Measurements from ENCODE around the gene ZNF473. TPM values are rescaled to one million over a fixed set of nuclear protein-coding genes. Genes with fewer than 3 reads are reported as not detected.

Gene ZNF473
- total RNA-seq, 5 donors from 2014 or later (not counting 1 experiment from before 2014, with no cell fraction given) = 6.0 to 13.9 (median 10.4) TPM

DNA sequence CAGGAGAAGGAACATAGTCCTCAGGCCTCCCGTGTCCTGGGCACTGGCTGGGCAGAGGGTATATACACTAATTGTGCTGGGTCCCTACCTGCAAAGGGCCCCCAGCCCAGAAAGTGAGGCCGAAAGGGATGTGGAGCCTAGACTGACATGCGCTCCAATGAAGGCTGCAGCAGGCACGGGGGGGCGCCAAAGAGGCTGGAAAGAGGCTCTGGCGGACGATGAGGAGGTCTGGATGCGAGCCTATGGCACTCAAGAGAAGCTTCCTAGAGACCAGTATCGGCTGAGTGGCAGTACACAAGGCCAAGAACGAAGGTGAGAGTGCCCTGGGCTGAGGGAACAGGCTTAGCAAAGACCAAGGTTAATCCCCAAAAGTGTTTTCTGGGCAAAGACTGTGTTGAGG, 17.3 kb upstream of the ZNF473 start:
- H3K27me3 ChIP-seq (replicated peaks in 1 of 2; ENCODE audit: control insufficient read depth in 2 of 2, extremely low read depth in 1 of 2, insufficient read depth in 2 of 2, low read length in 1 of 2) = no peaks in the 10 kb centered on the region
- 90% methylated on average over 10 of the region's 10 CpGs for WGBS (ENCODE audit: insufficient coverage)
- peaks cover 0 to 17% of the 10 kb centered on the region in 2 experiments for H3K4me1 ChIP-seq (ENCODE audit: control insufficient read depth in 1 of 2, extremely low read depth in 1 of 2, insufficient read depth in 2 of 2, low read length in 2 of 2)
- no peaks in the 10 kb centered on the region for H3K9me3 ChIP-seq
- Mint-ChIP-seq H3K27me3 (no peaks in the 10 kb centered on the region), H3K4me1 (peaks cover 2 to 16% (median 12%) of the 10 kb centered on the region in 3 donors), H3K36me3 (peaks cover 42% of the 10 kb centered on the region), H3K4me3 (no peak overlapping the region), H3K9me3 (no peaks in the 10 kb centered on the region), H3K27ac (no peak overlapping the region)
- peaks cover 9 to 73% of the 10 kb centered on the region in 2 donors for H3K36me3 ChIP-seq (ENCODE audit: control insufficient read depth in 2 of 2, extremely low read depth in 1 of 2, insufficient read depth in 1 of 2, low read length in 1 of 2)
- ChIA-PET POLR2A (no interaction called here), CTCF (no interaction called here)
- ATAC-seq (replicated peaks in 1 of 4) (no peak), DNase-seq (no peak)
- H3K4me3 ChIP-seq (ENCODE audit: control insufficient read depth in 1 of 2, extremely low read depth in 1 of 2, low read length in 1 of 2) = no peak overlapping the region
- H3K27ac ChIP-seq (ENCODE audit: low read length) = no peak overlapping the region

- CTCF ChIA-PET = no interaction called here
- Histone ChIP-seq H3K9me3 (no peaks in the 10 kb centered on the region), H3K27ac (ENCODE audit: low read length) (no peak overlapping the region), H3K4me1 (ENCODE audit: control insufficient read depth in 1 of 2, extremely low read depth in 1 of 2, insufficient read depth in 2 of 2, low read length in 2 of 2) (no peaks in the 10 kb centered on the region), H3K4me3 (ENCODE audit: control insufficient read depth in 1 of 2, extremely low read depth in 1 of 2, low read length in 1 of 2) (no peak overlapping the region), H3K36me3 (ENCODE audit: control insufficient read depth in 2 of 2, extremely low read depth in 1 of 2, insufficient read depth in 1 of 2, low read length in 1 of 2) (peaks cover 9 to 68% of the 10 kb centered on the region in 2 donors), H3K27me3 (replicated peaks in 1 of 2; ENCODE audit: control insufficient read depth in 2 of 2, extremely low read depth in 1 of 2, insufficient read depth in 2 of 2, low read length in 1 of 2) (no peaks in the 10 kb centered on the region)
- peaks cover 4 to 12% (median 6%) of the 10 kb centered on the region in 3 donors for H3K4me1 Mint-ChIP-seq
- no peak overlapping the region for H3K27ac Mint-ChIP-seq
- DNase-seq (no peak), ATAC-seq (replicated peaks in 1 of 4) (no peak)
- no peaks in the 10 kb centered on the region for H3K9me3 Mint-ChIP-seq
- WGBS (ENCODE audit: insufficient coverage) = no CpG with 5 or more reads among the region's 1 CpG
- peaks cover 44% of the 10 kb centered on the region for H3K36me3 Mint-ChIP-seq
- H3K4me3 Mint-ChIP-seq = no peak overlapping the region
- POLR2A ChIA-PET = interaction anchor here in 1 of 2 donors (0.7 kb wide), 1 partner anchor 21 kb away, joined by 3 read pairs; no protein-coding TSS in a partner anchor
- H3K27me3 Mint-ChIP-seq = no peaks in the 10 kb centered on the region
Measured at GRCh38 chr19:50016225-50016807, 9.5 kb upstream of the ZNF473 start.

DNA sequence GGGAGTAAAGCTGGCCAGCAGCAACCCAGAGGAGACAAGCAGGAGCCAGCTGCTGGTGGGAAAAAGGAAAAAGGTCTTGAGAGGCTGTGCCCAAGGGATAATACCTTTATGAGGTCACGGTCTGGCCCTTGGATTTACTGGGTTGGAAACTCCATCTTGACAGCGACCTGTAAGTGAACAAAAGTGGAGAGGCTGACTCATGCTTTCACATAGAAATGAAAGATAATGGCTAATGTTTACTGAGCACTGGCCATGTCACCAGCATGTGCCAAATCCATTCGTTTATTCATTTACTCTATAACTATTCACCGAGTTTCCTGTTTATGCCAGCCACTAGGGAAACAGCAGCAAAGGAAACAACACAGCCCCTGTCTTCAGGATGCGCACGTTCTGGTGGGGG, 5.3 kb upstream of the ZNF473 start:
- Histone ChIP-seq H3K36me3 (ENCODE audit: control insufficient read depth in 2 of 2, extremely low read depth in 1 of 2, insufficient read depth in 1 of 2, low read length in 1 of 2) (peaks cover 3 to 40% of the 10 kb centered on the region in 2 donors), H3K27ac (ENCODE audit: low read length) (no peak overlapping the region), H3K9me3 (no peaks in the 10 kb centered on the region), H3K27me3 (replicated peaks in 1 of 2; ENCODE audit: control insufficient read depth in 2 of 2, extremely low read depth in 1 of 2, insufficient read depth in 2 of 2, low read length in 1 of 2) (no peaks in the 10 kb centered on the region), H3K4me3 (ENCODE audit: control insufficient read depth in 1 of 2, extremely low read depth in 1 of 2, low read length in 1 of 2) (no peak overlapping the region), H3K4me1 (ENCODE audit: control insufficient read depth in 1 of 2, extremely low read depth in 1 of 2, insufficient read depth in 2 of 2, low read length in 2 of 2) (peaks cover 3 to 23% of the 10 kb centered on the region in 2 experiments)
- H3K9me3 Mint-ChIP-seq = no peaks in the 10 kb centered on the region
- DNase-seq = no peak
- peaks cover 19 to 40% (median 34%) of the 10 kb centered on the region in 3 donors for H3K4me1 Mint-ChIP-seq
- H3K36me3 Mint-ChIP-seq = peaks cover 23% of the 10 kb centered on the region
- WGBS (ENCODE audit: insufficient coverage) = 90% methylated on average over 2 of the region's 6 CpGs
- ChIA-PET POLR2A (no interaction called here), CTCF (interaction anchor here in 1 of 2 donors (1.0 kb wide), 1 partner anchor 92 kb away, joined by 5 read pairs; no protein-coding TSS in a partner anchor)
- H3K4me3 Mint-ChIP-seq = no peak overlapping the region
- no peak for ATAC-seq (replicated peaks in 1 of 4)
- no peak overlapping the region for H3K27ac Mint-ChIP-seq
- H3K27me3 Mint-ChIP-seq = no peaks in the 10 kb centered on the region

DNA sequence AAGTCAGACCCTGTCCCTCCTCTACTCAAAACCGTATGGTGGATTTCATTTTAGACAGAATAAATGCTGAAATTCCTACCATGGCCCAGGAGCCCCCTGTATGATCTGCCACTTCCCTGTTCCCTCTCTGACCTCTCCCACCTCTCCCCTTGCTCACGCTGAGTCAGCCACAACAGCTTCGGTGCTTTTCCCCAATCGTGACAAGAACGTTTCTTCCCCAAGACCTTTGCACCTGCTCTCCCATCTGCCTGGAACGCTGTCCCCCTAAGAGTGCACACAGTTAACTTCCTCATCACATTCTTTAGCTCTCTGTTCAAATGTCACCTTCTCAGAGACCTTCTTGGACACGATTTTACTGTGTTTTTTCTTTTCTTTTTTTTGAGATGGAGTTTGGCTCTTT, 3.0 kb upstream of the ZNF473 start:
- DNase-seq (no peak), ATAC-seq (replicated peaks in 1 of 4) (no peak)
- Histone ChIP-seq H3K27me3 (replicated peaks in 1 of 2; ENCODE audit: control insufficient read depth in 2 of 2, extremely low read depth in 1 of 2, insufficient read depth in 2 of 2, low read length in 1 of 2) (no peaks in the 10 kb centered on the region), H3K27ac (ENCODE audit: low read length) (no peak overlapping the region), H3K9me3 (no peaks in the 10 kb centered on the region), H3K4me3 (ENCODE audit: control insufficient read depth in 1 of 2, extremely low read depth in 1 of 2, low read length in 1 of 2) (no peak overlapping the region), H3K36me3 (ENCODE audit: control insufficient read depth in 2 of 2, extremely low read depth in 1 of 2, insufficient read depth in 1 of 2, low read length in 1 of 2) (peaks cover 3 to 24% of the 10 kb centered on the region in 2 donors), H3K4me1 (ENCODE audit: control insufficient read depth in 1 of 2, extremely low read depth in 1 of 2, insufficient read depth in 2 of 2, low read length in 2 of 2) (peaks cover 3 to 43% of the 10 kb centered on the region in 2 experiments)
- no peak overlapping the region for H3K27ac Mint-ChIP-seq
- H3K9me3 Mint-ChIP-seq = no peaks in the 10 kb centered on the region
- no peaks in the 10 kb centered on the region for H3K27me3 Mint-ChIP-seq
- ChIA-PET POLR2A (no interaction called here), CTCF (no interaction called here)
- H3K4me3 Mint-ChIP-seq = no peak overlapping the region
- H3K4me1 Mint-ChIP-seq = peaks cover 35 to 58% (median 53%) of the 10 kb centered on the region in 3 donors
- 87% methylated on average over 7 of the region's 7 CpGs for WGBS (ENCODE audit: insufficient coverage)
- peaks cover 11% of the 10 kb centered on the region for H3K36me3 Mint-ChIP-seq

DNA sequence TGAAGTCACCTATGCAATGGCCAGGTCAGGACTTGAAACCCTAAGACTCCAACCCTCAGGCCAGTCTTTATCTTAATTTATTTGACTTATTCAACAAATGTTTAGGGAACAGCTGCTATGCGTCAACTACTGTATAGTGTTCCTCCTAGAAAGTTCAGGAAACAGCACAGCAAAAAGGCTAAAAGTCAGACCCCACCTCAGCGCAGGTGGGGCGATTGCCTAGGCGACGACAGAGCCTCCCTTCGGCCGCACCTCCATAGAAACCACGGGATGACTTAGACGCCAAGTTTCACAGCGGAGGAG, 1.1 kb upstream of the ZNF473 start:
- H3K9me3 Mint-ChIP-seq = no peaks in the 10 kb centered on the region
- 3% methylated on average over 10 of the region's 10 CpGs for WGBS (ENCODE audit: insufficient coverage)

DNA sequence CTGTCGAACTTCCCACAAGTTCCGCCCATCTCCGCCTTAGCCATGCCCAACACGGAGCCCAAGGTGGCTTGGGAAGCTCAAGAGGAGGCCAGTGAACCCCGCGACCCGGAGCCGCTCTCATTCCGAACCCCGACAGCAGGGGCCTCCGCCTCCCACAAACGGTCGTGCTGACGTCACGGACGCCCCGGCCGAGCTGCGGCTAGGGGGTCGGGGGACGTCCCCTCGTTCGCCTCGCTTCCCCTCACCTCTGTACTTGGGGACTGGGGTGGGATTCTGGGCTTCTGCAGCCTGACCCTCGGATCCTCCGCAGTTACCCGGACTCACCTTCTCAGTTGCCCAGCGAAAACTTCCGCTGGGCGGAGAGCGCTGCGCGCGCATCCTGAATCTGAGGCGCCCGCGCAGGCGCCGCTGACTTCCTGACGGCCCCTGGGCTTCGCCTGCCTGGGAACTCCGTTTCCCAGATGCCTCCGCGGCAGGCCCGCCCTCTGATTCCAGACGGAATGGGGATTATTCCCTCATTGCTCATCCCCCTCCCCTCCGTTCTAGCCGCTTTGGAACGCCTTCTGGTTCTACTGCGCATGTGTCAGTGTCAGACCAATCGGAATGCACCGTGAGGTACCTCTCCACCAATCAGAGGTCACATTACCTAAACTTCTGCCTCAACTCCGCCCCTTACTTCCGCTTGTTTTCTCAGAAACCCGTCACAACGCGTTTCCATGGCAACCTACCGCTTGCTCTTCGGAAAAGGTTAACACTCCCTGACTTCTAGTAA, 597 bp upstream of the ZNF473 start, which contains the start of gene VRK3:
Gene VRK3, minus strand, starts transcription at position 351 of the 772 bp plus-strand sequence. CDS start 9,210 bp downstream, outside the sequence.
- Mint-ChIP-seq H3K27me3 (no peaks in the 10 kb centered on the region), H3K36me3 (peaks cover 10% of the 10 kb centered on the region), H3K4me1 (peaks cover 35 to 58% (median 58%) of the 10 kb centered on the region in 3 donors), H3K9me3 (no peaks in the 10 kb centered on the region), H3K27ac (peak within 1 kb of the TSS; percentile 99 to 100), H3K4me3 (peak within 1 kb of the TSS; percentile 87 to 93 (median 92))
- ATAC-seq (replicated peaks in 1 of 4) = peak; percentile 85 to 88 (median 86)
- Histone ChIP-seq H3K9me3 (no peaks in the 10 kb centered on the region), H3K27ac (ENCODE audit: low read length) (peak within 1 kb of the TSS; percentile 93), H3K4me3 (ENCODE audit: control insufficient read depth in 1 of 2, extremely low read depth in 1 of 2, low read length in 1 of 2) (peak within 1 kb of the TSS; percentile 91 to 96), H3K27me3 (replicated peaks in 1 of 2; ENCODE audit: control insufficient read depth in 2 of 2, extremely low read depth in 1 of 2, insufficient read depth in 2 of 2, low read length in 1 of 2) (no peaks in the 10 kb centered on the region), H3K4me1 (ENCODE audit: control insufficient read depth in 1 of 2, extremely low read depth in 1 of 2, insufficient read depth in 2 of 2, low read length in 2 of 2) (peaks cover 3 to 43% of the 10 kb centered on the region in 2 experiments), H3K36me3 (ENCODE audit: control insufficient read depth in 2 of 2, extremely low read depth in 1 of 2, insufficient read depth in 1 of 2, low read length in 1 of 2) (peaks cover 0 to 11% of the 10 kb centered on the region in 2 donors)
- POLR2A ChIA-PET = no interaction called here
- DNase-seq = peak; percentile 92 to 100 (median 98)
- CTCF ChIA-PET = interaction anchor here in 1 of 2 donors (0.9 kb wide), 2 partner anchors 34 to 111 kb away, joined by 3 to 4 read pairs; no protein-coding TSS in a partner anchor
- under 1% methylated on average over 48 of the region's 59 CpGs for WGBS (ENCODE audit: insufficient coverage)

More for the DNA sequence above, 1.1 kb upstream of the ZNF473 start:
- no peaks in the 10 kb centered on the region for H3K9me3 ChIP-seq
- no peaks in the 10 kb centered on the region for H3K27me3 ChIP-seq (replicated peaks in 1 of 2; ENCODE audit: control insufficient read depth in 2 of 2, extremely low read depth in 1 of 2, insufficient read depth in 2 of 2, low read length in 1 of 2)
- ChIA-PET POLR2A (no interaction called here), CTCF (interaction anchor here in 1 of 2 donors (0.9 kb wide), 1 partner anchor 34 kb away, joined by 4 read pairs; no protein-coding TSS in a partner anchor)
- DNase-seq (no peak), ATAC-seq (replicated peaks in 1 of 4) (no peak)
- Mint-ChIP-seq H3K4me3 (peak overlapping the region; percentile 87 to 93 (median 92)), H3K27ac (peak overlapping the region; percentile 99 to 100), H3K36me3 (peaks cover 11% of the 10 kb centered on the region), H3K27me3 (no peaks in the 10 kb centered on the region), H3K4me1 (peaks cover 35 to 58% (median 58%) of the 10 kb centered on the region in 3 donors)
- peaks cover 3 to 43% of the 10 kb centered on the region in 2 experiments for H3K4me1 ChIP-seq (ENCODE audit: control insufficient read depth in 1 of 2, extremely low read depth in 1 of 2, insufficient read depth in 2 of 2, low read length in 2 of 2)
- H3K4me3 ChIP-seq (ENCODE audit: control insufficient read depth in 1 of 2, extremely low read depth in 1 of 2, low read length in 1 of 2) = peak overlapping the region; percentile 91 to 96
- peaks cover 0 to 12% of the 10 kb centered on the region in 2 donors for H3K36me3 ChIP-seq (ENCODE audit: control insufficient read depth in 2 of 2, extremely low read depth in 1 of 2, insufficient read depth in 1 of 2, low read length in 1 of 2)
- peak overlapping the region; percentile 93 for H3K27ac ChIP-seq (ENCODE audit: low read length)

Data from T-cell (primary cell).